Activated CD4-positive, alpha-beta T cell treated with anti-CD3 and anti-CD28 coated beads, Interleukin-2, amount 50 U/mL, for 48 hours (primary cell): ENCODE data around the gene COG8.
"Not testable (repeated sequence)": the region's sequence is repeated elsewhere in the genome, so short reads cannot be mapped to it uniquely, and the experiment has no call there.

ENCODE experiments used
- DNase-seq, 2 experiments: peaks; one replicate each; pipeline ENCODE4 v3.0.0-alpha.2; 2020

Gene COG8

DNA sequence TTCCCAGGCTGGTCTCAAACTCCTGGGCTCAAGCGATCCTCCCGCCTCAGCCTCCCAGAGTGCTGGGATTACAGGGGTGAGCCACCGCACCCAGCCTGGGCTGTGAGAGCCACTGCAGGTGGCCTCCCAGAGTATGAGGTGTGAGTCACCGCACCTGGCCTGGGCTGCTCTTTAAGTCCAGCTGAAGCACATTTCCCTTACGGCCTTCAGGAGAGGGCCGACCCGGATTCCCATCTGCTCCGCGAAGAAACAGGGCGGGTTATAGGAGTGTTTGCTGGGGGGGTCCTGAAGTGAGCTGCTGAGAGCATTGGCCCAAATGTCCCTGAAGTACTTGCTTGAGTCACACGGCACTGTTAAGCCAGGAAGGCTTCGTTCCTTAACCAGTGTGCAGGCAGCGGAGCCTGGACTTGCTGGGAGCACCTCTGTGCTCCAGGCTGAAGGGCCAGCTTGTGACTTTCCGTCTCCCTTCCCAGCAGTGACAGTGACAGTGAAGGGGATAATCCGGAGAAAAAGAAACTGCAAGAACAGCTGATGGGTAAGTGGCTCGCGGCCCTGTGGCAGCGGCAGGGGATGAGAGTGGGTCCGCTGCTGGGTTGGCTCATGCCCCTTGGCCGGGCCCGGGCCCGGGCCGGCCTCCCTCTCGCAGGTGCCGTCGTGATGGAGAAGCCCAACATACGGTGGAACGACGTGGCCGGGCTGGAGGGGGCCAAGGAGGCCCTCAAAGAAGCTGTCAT lies 21.0 kb downstream of the COG8 start:
- DNase-seq = no peak

DNA sequence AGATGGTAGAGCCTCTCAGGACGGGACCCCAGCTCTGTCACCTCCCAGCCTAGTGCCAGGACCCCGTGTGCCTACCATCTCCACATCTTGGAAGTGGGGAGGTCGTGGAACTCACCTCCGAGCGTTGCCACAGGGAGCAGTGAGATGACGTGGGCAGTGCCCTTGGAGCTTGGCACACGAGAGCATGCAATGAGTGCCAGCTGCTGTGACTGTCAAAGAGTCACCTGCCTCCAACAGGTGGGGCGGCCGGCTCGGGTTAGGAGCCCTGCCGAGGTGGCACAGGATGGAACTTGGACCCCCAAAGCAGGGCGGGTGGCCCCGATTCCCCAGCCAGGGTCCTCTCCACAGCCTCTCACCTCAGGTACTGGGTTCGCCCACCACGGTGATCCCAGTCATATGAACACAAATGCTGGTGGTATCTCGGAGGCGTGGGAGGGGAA lies 22.7 kb downstream of the COG8 start:
- DNase-seq = no peak

DNA sequence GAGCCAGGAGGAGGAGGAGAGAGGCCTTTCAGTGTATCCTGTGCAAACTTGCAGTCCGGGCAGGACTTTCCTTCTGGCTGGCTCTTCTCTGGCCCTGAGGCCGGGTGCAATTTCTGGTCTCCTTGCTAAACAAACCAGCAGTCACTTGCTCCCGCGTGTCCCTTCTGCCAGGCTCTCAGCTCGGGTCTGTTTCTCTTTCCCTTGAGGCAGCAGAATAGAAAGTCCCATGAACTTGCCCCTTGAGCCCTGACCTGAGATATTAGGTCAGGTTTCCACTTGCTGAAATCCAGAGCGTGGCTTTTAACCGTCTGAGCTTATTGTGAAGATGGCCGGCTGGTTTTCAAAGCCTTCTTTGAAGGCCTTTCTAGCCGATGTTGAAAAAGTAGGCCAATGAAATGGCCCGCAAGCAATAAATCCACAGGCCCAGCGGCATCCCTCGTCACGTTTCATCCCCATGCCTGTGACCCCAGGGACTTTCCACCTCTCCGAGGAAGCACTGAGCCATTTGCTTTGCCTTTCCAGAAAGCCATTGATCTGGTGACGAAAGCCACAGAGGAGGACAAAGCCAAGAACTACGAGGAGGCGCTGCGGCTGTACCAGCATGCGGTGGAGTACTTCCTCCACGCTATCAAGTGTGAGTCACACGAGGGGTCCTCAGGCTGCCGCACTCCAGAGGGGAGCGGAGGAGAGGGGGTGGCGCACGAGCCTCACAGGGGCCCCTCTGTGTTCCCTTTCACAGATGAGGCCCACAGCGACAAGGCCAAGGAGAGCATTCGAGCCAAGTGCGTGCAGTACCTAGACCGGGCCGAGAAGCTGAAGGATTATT lies 23.7 kb downstream of the COG8 start:
- DNase-seq = no peak

DNA sequence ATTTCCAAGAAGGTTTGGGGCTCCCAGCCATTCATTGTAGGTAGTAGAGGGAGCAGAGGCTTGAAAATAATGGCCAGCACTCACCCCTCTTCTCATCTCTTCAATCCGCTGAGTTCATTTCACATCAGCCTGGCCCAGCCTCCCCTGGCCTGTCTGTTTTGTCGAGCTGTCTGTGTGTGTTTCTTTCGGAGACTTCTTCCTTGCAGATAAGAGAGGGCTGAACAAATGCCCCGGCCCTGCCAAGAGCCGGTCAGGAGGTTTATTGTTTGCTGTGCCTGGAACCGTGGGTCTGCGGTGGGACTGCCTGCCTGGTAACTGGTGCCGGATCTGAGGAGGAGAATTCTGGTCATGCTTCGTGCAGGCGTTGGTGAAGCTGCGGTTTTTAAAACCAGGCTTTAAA lies 24.8 kb downstream of the COG8 start:
- DNase-seq = no peak

DNA sequence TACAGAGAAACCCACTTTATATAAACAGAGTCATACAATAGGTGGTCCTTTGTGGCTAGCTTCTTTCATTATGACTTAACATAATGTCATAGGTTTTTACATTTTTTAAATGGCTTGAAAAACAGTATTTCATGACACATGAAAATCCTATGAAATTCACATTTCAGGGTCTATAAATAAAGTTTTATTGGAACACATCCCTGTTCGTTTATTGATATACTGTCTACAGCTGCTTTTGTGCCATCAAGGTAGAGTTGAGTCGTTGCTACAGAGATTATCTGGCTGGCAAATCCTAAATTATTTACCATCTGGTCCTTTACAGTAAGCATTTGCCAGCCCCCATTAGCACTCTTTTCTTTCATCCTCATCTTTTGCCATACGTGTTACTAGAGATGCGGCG lies 25.9 kb downstream of the COG8 start:
- DNase-seq = no peak

DNA sequence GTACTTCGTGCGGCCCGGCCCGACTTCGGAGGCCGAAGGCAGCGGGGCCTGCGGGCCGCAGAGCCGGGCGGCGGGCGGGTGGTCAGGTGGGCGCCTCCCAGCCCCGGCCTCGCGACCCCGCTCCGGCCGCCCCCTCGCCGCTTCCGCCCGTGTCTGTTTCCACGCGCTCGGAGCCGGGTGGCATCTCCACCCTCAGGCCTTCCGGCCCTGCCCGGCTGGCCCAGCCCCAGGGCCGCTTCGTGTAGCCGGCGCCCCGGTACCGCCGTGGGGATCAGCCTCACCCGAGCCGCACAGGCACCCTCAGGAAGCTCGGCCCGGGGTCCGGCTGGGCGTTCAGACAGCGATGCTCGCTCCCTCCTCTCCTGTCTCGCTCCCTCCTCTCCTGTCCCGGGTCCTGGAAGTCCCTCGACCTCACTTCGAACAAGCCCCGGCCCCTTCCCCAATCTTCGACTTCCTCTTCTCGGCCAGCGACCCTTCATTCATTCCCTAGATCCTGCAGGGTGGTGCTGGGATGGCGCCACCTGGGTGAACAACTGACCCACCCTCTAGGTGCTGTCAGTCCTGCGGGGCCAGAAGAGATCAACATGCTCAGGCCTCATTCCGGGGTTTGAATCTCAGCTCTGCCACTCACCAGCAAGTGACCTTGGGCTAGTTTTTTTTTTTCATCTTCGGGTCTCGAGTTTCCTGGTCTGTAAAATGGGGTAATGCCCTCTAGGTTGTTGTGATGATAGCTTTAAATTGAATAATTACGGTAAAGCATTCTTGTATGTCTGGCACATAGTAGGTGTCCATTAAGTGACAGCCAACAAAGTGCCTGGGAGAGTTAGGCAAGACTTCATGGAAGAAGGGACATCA lies 27.6 kb downstream of the COG8 start:
- DNase-seq = peak; percentile 52 to 53

DNA sequence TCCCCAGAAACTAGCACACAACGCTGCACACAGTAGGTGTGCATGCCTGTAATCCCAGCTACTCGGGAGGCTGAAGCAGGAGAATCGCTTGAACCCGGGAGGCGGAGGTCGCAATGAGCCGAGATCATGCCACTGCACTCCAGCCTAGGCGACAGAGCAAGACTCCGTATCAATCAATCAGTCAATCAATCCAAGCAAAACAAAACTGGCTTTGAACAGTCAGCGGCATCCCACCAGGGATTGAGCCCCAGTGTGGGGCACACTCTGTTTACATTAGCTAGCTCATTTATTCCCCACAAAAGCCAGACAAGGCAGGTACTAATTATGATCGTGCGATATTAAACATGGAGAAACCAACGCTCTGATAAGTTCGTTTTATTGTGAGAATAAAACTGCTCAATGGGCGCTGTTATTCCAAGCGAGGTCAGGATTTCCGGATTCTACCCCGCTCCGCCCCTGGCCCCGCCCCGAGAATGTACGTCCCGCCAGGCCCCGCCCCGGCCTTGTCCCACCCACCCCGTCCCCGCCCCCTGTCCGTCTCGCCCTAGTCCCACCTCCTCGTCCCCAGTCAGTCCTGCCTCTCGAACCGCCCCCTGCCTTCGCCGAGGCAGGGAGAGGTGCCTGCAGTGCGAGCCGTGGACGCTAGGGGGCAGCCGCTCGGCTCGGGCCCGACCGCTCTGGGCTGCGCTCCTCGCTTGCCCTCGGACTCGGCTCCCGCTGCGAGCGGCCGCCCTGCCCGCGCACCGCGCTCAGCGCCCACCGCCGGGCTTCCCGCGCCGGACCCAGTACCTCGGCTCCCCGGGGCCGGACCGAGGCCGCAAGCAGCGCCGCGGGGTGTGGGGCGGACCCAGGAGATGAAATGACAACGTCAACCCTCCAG lies 28.5 kb downstream of the COG8 start, which contains the start of gene VPS4A:
TSS of gene VPS4A (plus strand) at position 698 of the 880 bp plus-strand sequence. CDS start at position 860, 162 bp downstream.
- DNase-seq = peak; percentile 97 to 98

DNA sequence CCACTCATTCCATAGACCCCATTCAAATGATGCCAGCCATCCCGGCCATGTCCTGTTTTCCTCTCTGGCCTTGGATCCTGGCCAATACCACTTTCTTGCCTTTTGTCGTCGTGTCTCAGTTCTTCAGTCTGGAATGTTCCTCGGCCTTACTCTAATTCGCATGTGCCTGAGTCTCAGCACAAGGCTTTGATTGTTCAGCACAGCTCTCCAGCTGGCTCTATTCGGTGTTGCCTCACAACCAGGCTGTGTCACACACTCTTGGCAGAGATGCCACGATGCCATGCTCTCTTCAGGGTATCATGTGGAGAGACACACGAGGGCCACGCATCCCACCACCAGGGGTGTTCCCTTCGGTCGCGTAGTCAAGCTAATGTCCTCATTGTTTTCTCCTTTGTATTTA lies 30.0 kb downstream of the COG8 start:
- DNase-seq = no peak

DNA sequence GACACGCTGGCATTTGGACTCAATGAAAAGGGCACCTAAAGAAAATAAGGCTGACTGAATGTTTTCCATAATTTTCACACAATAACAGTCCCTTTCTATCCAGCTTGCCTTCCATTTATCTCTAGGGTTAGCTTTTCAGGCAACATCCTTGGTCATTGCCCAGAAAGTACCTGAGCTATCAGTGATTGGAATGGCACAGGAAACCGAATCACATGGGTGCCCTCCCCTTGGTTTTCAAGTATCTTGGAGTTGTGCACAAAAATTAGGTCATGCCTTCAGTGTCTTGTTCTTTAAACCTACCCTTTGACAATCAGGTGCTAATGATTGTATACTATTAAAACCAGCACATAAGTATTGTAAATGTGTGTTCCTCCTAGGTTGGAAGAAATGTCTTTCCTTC lies 31.5 kb downstream of the COG8 start:
- DNase-seq = no peak

DNA sequence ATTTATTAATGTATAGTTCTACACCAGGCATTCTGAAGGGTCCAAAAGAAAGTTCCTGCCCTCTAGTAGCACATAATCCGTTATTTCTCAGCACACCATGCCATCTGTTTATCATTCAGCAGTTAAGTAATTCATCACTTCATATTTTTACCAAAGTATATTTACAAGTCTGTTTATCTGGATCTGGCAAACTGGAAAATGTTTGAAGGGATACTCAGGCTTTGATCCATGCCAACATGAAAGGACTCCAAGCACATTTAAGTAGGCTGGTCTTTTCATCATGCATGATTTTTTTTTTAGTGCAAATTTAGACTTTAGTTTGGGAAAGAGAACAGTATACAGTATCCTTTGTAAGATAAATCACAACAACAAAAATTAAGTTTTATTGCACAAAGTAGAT lies 32.3 kb downstream of the COG8 start:
- no peak for DNase-seq

DNA sequence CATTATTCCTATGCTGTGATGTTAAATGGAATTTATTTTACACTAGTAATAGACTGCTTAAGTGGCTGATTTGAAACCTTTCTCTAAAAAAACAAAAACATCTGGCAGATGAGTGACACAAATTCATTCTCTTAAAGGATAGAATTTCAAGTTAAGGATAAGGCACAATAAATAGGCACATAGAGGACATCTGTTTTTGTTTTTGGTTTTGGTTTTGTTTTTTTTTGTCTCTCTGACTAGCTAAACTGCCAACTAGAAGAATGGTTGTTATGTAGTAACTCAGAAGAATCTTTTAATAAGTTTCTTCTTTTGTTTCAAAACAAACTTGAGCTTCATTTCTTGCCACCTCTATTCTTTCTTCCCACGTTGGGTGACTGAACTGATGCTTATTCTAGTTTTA lies 33.3 kb downstream of the COG8 start:
- no peak for DNase-seq

DNA sequence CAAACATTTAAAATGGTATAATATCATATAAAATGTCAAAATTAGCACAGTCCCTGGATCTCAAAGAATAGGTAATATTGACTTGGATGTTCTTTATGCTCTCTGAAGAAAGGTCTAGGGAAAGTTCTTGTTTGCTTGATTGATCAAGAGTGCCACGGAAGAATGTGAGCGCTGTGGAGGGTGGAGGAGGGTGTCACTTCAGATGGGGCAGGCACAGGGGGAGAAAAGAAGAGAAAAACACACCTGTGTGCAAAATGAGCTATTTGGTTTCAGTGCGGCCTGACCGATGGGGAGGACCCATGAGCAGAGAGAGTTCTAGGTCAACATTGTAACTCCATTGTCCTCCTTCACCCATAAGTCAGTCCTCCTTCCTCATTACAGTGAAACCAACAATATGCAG lies 37.1 kb downstream of the COG8 start:
- DNase-seq = no peak

DNA sequence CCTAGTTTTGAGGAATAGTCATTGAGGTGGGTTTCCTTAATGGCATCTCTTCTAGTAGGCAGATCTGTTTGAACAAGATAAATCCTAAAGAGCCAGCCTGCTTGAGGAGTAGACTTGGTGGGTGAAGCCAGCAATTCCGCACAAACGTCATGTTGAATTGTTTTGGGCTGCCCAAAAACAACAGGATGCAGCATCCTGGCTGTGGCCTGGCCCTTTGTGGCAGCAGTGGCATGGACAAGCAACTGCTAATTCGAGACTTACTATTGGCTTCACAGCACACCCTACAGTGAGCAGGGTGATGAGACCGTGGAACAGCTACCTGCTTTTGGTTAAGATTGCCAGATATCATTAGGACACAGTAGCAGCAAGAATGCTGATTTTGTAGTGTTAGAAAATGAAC lies 37.5 kb downstream of the COG8 start:
- no peak for DNase-seq

DNA sequence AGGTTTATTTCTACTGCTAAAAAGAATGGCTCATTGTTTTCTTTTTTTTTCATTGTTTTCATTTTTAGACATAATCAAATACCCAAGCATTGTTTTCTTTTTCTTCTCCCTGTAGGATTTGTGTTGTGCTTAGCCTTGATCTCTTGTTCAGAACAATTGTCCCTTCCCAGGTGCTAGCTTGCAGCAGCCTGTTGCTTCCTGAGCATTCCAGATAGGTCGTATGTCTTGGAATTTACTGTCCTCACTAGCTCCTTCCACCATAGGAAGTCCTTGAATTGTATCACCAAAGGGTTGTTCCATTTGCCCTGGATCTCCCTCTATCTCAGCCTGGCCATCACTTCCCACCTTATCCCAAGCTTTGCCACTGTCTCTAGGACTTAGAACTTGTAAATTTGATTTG lies 38.2 kb downstream of the COG8 start:
- no peak for DNase-seq

DNA sequence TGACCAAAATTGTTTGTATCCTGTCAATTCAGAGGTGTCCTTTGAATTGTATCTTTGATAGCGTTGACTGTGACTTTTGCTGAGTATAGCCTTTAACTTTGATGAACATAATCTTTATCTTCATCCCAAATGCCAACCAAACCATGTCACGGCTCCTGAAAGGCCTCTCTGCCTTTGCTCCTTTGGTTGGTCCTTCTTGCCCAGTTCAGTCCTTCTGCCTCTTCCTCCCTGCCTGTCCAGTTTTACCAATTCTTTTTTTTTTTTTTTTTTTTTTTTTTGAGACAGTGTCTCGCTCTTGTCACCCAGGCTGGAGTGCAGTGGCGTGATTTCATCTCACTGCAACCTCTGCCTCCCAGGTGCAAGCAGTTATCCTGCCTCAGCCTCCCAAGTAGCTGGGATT lies 41.1 kb downstream of the COG8 start:
- no peak for DNase-seq

DNA sequence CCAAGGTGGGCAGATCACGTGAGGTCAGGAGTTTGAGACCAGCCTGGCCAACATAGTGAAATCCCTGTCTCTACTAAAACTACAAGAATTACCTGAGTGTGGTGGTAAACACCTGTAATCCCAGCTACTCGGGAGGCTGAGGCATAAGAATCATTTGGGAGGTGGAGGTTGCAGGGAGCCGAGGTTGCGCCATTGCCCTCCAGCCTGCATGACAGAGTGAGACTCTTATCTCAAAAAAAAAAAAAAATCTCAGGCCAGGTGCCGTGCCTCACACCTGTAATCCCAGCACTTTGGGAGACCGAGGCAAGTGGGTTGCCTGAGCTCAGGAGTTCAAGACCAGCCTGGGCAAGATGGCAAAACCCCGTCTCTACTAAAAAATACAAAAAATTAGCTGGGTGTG lies 42.6 kb downstream of the COG8 start:
- not testable (repeated sequence) for DNase-seq

DNA sequence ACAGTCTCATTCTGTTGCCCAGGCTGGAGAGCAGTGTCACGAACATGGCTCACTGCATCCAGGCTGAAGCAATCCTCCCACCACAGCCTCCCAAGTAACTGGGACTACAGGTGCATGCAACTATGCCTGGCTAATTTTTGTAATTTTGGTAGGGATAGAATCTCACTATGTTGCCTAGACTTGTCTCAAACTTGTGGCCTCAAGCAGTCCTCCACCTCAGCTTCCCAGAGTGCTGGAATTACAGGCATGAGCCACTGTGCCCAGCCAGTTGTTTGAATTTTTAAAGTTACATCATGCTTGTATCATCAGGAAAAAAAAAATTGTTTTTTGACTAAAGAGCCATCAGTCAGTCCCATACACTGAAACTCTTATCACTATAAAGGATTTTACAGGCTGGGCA lies 45.3 kb downstream of the COG8 start:
- DNase-seq = no peak

DNA sequence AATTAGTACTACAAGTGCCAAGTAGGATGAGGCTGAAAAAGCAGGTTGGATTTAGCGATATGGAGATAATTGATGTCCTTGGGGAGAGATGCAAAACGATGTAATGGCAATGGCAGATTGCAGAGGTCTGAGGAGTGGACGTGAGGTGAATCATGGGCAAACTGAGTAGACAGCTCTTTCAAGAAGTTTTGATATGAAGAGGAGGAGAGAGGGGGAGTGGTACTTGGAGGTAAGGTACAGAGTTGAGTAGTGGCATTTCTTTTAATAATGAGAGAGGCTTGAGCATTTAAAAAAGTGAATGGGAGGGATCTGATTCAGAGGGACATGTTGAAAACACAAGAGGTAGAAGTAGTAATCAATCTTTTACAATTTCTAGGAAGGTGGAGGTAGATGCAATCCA lies 46.0 kb downstream of the COG8 start:
- no peak for DNase-seq

DNA sequence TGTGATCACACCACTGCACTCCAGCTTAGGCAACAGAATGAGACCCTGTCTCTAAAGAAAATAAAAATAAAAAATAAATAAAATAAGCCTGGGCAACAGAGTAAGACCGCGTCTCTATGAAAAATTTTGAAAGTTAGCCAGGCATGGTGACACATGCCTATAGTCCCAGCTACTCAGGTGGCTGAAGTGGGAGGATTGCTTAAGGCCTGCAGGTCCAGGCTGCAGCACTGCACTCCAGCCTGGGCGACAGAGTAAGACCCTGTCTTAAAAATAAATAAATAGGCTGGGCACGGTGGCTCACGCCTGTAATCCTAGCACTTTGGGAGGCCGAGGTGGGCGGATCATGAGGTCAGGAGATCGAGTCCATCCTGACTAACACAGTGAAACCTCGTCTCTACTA lies 47.7 kb downstream of the COG8 start:
- not testable (repeated sequence) for DNase-seq

DNA sequence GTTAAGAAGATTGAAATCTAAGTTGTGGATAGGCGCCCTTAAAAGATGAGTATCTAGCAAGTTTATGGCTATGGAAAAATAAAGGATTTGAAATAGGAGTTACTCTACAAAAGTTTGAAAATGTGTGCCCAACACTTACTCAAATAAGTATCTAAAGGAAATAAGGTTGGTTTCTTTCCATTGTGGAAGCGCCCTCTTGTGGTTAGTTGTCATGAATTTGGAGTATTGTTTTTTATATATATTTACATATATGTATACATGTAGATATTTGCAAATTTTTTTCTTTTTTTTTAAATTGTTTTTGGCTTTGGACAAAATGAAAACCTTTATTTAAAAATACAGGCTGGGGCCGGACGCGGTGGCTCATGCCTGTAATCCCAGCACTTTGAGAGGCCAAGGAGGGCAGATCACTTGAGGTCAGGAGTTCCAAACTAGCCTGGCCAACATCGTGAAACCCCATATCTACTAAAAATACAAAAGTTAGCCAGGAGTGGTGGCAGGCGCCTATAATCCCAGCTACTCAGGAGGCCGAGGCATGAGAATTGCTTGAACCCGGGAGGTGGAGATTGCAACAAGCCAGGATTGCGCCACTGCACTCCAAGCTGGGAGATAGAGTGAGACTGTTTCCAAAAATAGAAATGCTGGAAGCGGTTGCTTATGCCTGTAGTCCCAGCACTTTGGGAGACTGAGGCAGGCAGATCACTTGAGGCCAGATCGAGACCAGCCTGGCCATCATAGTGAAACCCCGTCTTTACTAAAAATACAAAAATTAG lies 52.2 kb downstream of the COG8 start:
- peak in 1 of 2 experiments; percentile 25 for DNase-seq

DNA sequence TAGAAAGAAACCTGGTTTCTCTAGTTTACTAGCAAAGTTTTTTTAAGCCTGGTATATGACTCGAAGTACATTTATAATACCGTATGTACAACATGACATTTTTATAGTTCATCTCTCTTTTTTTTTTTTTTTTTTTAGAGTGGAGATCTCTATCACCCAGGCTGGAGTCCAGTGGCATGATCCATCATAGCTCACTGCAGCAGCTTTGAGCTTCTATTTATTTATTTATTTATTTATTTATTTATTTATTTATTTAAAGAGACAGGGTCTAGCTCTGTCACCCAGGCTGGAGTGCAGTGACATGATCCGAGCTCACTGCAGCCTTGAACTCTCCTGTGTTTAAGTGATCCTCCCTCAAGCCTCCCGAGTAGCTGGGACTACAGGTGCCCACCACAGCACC lies 54.1 kb downstream of the COG8 start:
- no peak for DNase-seq
